Panc1 (cell line): Measurements from ENCODE around the gene MSH3. TPM values are rescaled to one million over a fixed set of nuclear protein-coding genes. Genes with fewer than 3 reads are reported as not detected.

Experiments used
- ATAC-seq: fragments of 200-7000 bp; cut with Tn5 transposase; 2 replicates; pipeline ENCODE4 v1.9.1; 2020; ENCODE audit warnings: mild to moderate bottlenecking, moderate library complexity
- BruUV-seq: library from RNA; stranded (reverse); fragments of 400-500 nt; replicated peaks from 2 replicates; lab custom pipeline; 2021; lab: Mats Ljungman, UMichigan
- CTCF ChIA-PET: fragments of 300-600 bp; sonication (Branson Sonifier 250); formaldehyde crosslinking; loops from one replicate; lab custom pipeline; 2022; ENCODE audit warnings: antibody characterized with exemption; lab: Charles Lee
- POLR2A ChIA-PET: fragments of 300-600 bp; sonication (Branson Sonifier 250); formaldehyde crosslinking; loops from one replicate; lab custom pipeline; 2022; ENCODE audit warnings: antibody characterized with exemption; lab: Charles Lee
- DNase-seq: peaks from one replicate; pipeline ENCODE4 v3.0.0-alpha.2; 2010; ENCODE audit warnings: low read depth, low spot score
- H3K27ac ChIP-seq: 2 replicates; pipeline ENCODE4 v1.5.1; 2011; ENCODE audit warnings: mild to moderate bottlenecking, low read length, inconsistent platforms
- H3K27me3 ChIP-seq: fragments of 200-500 bp; sonication (Bioruptor generic); 2 replicates; pipeline ENCODE4 v1.6.0; 2014; ENCODE audit warnings: low read length, inconsistent platforms; ENCODE audit not compliant: control insufficient read depth, insufficient read depth
- H3K36me3 ChIP-seq: fragments of 200-500 bp; sonication (Bioruptor generic); 2 replicates; pipeline ENCODE4 v1.5.1; 2014; ENCODE audit warnings: inconsistent platforms, mild to moderate bottlenecking, low read length, moderate library complexity; ENCODE audit not compliant: control insufficient read depth, insufficient read depth
- H3K4me1 ChIP-seq: 2 replicates; pipeline ENCODE4 v1.5.1; 2011; ENCODE audit warnings: inconsistent platforms, mild to moderate bottlenecking, low read length, moderate library complexity; ENCODE audit not compliant: control insufficient read depth, insufficient read depth
- H3K4me3 ChIP-seq, 2 experiments: 2 replicates each; pipeline ENCODE4 v1.5.1; 2011 to 2012; ENCODE audit warnings: low read depth in 2 of 2, low read length in 2 of 2, mild to moderate bottlenecking in 2 of 2, inconsistent platforms in 1 of 2, moderate library complexity in 1 of 2
- H3K9me3 ChIP-seq: fragments of 200-500 bp; sonication (Bioruptor generic); 2 replicates; pipeline ENCODE4 v1.5.1; 2014; ENCODE audit warnings: low read depth, mild to moderate bottlenecking, inconsistent platforms, low read length, moderate library complexity; ENCODE audit not compliant: control insufficient read depth, insufficient read depth
- POLR2AphosphoS5 ChIP-seq: IDR thresholded peaks from 2 replicates; pipeline ENCODE4 v1.6.1; 2012; ENCODE audit warnings: mild to moderate bottlenecking, low read depth, low read length, moderate library complexity
- SIN3A ChIP-seq: IDR thresholded peaks from 2 replicates; pipeline ENCODE4 v1.6.1; 2012; ENCODE audit warnings: low read depth, mild to moderate bottlenecking, low read length, moderate library complexity, borderline replicate concordance; ENCODE audit not compliant: insufficient read depth
- TCF7L2 ChIP-seq: IDR thresholded peaks from 2 replicates; pipeline ENCODE4 v1.6.1; 2011; ENCODE audit warnings: mild to moderate bottlenecking, low read depth, low read length, inconsistent platforms
- in situ Hi-C: cut with HindIII; loops from 2 replicates; pipeline ENCODE4 v1.10.0; 2016; ENCODE audit warnings: low sequenced_read_pairs, low pct_unique_long_range_greater_than_20kb
- intact Hi-C: fragments of 100-400 bp; cut with micrococcal nuclease; formaldehyde crosslinking; loops from one replicate; pipeline ENCODE4 v1.10.0; 2022; ENCODE audit not compliant: unreplicated experiment
- total RNA-seq: library from RNA; stranded (reverse); gene quantifications from one replicate; pipeline ENCODE4 v1.2.1, GENCODE V29; 2021; ENCODE audit not compliant: unreplicated experiment
- TF ChIP-seq, protein P1 (sequence below), 2 experiments: IDR thresholded peaks; 2 replicates each; pipeline ENCODE4 v1.6.1; 2011 to 2012; ENCODE audit warnings: low read depth in 2 of 2, control low read depth in 1 of 2, low read length in 1 of 2, mild to moderate bottlenecking in 1 of 2, moderate library complexity in 1 of 2; ENCODE audit not compliant: insufficient read depth in 1 of 2
- TF ChIP-seq, protein P2 (sequence below): fragments of 450-650 bp; IDR thresholded peaks from 2 replicates; pipeline ENCODE4 v1.5.1; 2017; ENCODE audit warnings: mild to moderate bottlenecking

Gene MSH3
- total RNA-seq, 1 experiment from 2014 or later, result 18.9 TPM

DNA sequence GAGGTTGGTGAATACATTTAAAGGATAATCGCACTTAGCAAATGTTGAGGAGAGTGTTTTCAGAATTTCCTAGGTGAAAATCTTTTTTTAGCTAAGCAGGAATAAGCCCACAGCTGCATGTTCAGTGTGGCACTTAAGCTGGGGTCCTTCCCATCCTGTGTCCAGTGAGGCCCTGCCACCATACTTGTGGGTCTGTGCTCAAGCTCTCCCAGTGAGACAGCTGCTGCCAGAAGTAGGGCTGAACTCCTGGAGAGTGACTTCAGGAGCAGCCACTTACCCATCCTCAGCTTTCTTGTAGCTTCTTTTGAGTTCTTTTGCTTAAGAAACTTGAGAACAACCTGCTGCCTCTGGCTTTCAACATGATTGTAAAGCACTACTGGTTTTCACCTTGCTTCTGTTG, 110.3 kb downstream of the MSH3 start:
- BruUV-seq, result no TSS peak
- Histone ChIP-seq H3K36me3 (peaks cover 2% of the 10 kb centered on the region; the same call in 1 of the 2 replicates), H3K27me3 (no peaks in the 10 kb centered on the region), H3K9me3 (no peaks in the 10 kb centered on the region), H3K4me3 (no peak overlapping the region), H3K4me1 (no peaks in the 10 kb centered on the region), H3K27ac (no peak overlapping the region)
- CTCF ChIA-PET, result interaction anchor here (0.7 kb wide), 2 partner anchors 97 to 151 kb away, joined by 3 to 4 read pairs; no protein-coding TSS in a partner anchor
- ATAC-seq (no peak), DNase-seq (no peak)
- intact Hi-C loops (no loop called here), in situ Hi-C loops (no loop called here)
- POLR2A ChIA-PET, result interaction anchor here (0.6 to 0.7 kb wide), 2 partner anchors 150 to 199 kb away, joined by 3 to 5 read pairs; no protein-coding TSS in a partner anchor
- no peak for TF ChIP-seq TCF7L2
- TF ChIP-seq, protein P1, sequence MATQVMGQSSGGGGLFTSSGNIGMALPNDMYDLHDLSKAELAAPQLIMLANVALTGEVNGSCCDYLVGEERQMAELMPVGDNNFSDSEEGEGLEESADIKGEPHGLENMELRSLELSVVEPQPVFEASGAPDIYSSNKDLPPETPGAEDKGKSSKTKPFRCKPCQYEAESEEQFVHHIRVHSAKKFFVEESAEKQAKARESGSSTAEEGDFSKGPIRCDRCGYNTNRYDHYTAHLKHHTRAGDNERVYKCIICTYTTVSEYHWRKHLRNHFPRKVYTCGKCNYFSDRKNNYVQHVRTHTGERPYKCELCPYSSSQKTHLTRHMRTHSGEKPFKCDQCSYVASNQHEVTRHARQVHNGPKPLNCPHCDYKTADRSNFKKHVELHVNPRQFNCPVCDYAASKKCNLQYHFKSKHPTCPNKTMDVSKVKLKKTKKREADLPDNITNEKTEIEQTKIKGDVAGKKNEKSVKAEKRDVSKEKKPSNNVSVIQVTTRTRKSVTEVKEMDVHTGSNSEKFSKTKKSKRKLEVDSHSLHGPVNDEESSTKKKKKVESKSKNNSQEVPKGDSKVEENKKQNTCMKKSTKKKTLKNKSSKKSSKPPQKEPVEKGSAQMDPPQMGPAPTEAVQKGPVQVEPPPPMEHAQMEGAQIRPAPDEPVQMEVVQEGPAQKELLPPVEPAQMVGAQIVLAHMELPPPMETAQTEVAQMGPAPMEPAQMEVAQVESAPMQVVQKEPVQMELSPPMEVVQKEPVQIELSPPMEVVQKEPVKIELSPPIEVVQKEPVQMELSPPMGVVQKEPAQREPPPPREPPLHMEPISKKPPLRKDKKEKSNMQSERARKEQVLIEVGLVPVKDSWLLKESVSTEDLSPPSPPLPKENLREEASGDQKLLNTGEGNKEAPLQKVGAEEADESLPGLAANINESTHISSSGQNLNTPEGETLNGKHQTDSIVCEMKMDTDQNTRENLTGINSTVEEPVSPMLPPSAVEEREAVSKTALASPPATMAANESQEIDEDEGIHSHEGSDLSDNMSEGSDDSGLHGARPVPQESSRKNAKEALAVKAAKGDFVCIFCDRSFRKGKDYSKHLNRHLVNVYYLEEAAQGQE (IDR thresholded peaks at IDR 0.05; ENCODE audit: insufficient read depth in 1 of 2, low read depth in 2 of 2, low read length in 1 of 2), result no peak
- no peak for TF ChIP-seq POLR2AphosphoS5
- TF ChIP-seq, protein P2, sequence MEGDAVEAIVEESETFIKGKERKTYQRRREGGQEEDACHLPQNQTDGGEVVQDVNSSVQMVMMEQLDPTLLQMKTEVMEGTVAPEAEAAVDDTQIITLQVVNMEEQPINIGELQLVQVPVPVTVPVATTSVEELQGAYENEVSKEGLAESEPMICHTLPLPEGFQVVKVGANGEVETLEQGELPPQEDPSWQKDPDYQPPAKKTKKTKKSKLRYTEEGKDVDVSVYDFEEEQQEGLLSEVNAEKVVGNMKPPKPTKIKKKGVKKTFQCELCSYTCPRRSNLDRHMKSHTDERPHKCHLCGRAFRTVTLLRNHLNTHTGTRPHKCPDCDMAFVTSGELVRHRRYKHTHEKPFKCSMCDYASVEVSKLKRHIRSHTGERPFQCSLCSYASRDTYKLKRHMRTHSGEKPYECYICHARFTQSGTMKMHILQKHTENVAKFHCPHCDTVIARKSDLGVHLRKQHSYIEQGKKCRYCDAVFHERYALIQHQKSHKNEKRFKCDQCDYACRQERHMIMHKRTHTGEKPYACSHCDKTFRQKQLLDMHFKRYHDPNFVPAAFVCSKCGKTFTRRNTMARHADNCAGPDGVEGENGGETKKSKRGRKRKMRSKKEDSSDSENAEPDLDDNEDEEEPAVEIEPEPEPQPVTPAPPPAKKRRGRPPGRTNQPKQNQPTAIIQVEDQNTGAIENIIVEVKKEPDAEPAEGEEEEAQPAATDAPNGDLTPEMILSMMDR, result no peak
- TF ChIP-seq SIN3A, result no peak

DNA sequence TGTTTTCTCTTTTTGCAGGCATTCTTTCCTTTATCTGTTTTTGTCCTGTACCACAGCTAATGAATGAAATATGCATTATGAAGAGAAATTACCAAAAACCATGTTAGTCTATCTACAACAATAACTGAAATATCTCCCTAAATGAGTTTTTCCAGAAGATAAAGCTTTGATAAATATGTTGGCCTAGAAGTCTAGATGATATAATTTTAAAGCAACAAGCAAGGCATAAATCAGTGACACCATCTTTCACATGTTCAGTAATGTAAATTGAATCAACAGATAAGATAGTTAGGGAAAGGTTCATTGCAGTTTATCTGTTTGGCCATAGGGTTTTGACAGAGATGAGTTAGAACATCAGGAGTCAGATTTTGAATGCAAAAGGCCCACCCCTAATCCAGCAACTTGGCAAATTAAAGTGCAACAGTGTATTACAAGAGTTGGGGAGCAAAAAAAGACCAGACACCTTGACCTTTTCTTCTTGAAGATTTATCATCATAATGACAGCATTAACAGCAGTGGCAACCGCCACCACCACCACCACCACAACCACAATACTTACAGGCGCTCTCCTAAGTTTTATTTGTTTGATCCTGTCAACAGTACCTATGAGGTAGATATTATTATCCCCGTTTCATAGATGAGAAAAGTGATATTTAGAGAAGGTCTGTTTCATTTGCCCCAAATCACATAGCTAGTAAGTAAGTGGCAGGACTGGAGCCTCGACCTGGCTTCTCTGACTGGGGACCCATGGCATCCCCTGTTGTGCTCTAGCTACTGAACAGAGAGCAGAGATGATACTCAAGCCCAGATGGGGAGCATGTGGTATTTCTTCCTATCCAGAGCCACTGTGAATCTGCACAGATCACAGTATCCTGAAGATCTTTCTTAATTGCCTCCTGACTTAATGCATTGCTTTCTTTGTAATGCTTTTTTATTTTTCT, 123.2 kb downstream of the MSH3 start:
- ATAC-seq (no peak), DNase-seq (no peak)
- POLR2A ChIA-PET, result no interaction called here
- Histone ChIP-seq H3K27me3 (no peaks in the 10 kb centered on the region), H3K27ac (no peak overlapping the region), H3K4me3 (no peak overlapping the region), H3K36me3 (no peaks in the 10 kb centered on the region), H3K4me1 (no peaks in the 10 kb centered on the region), H3K9me3 (no peaks in the 10 kb centered on the region)
- in situ Hi-C loops, result no loop called here
- CTCF ChIA-PET, result no interaction called here
- TF ChIP-seq, protein P1 (IDR thresholded peaks at IDR 0.05; ENCODE audit: insufficient read depth in 1 of 2, low read depth in 2 of 2, low read length in 1 of 2), result no peak
- TF ChIP-seq TCF7L2, result no peak
- TF ChIP-seq, protein P2, result no peak
- TF ChIP-seq POLR2AphosphoS5, result no peak
- TF ChIP-seq SIN3A, result no peak
- intact Hi-C loops, result no loop called here
- BruUV-seq, result no TSS peak
